MM.1S (cell line): Measurements from ENCODE around the gene EBF4.

Experiments used
- EZH2 ChIP-seq: fragments of 300-600 bp; sonication (generic); optimal IDR thresholded peaks from 2 replicates; pipeline ENCODE3; 2017; ENCODE audit warnings: low read depth, mild to moderate bottlenecking, antibody characterized with exemption, low read length, mixed read lengths
- EZH2phosphoT487 ChIP-seq: fragments of 300-600 bp; sonication (generic); IDR thresholded peaks from 2 replicates; pipeline ENCODE4 v1.6.1; 2018; ENCODE audit warnings: antibody characterized with exemption, low read length
- TF ChIP-seq, protein P1 (sequence below): fragments of 300-600 bp; sonication (generic); IDR thresholded peaks from 2 replicates; pipeline ENCODE4 v1.5.1; 2016; ENCODE audit warnings: antibody characterized with exemption, low read length, mixed read lengths

DNA sequence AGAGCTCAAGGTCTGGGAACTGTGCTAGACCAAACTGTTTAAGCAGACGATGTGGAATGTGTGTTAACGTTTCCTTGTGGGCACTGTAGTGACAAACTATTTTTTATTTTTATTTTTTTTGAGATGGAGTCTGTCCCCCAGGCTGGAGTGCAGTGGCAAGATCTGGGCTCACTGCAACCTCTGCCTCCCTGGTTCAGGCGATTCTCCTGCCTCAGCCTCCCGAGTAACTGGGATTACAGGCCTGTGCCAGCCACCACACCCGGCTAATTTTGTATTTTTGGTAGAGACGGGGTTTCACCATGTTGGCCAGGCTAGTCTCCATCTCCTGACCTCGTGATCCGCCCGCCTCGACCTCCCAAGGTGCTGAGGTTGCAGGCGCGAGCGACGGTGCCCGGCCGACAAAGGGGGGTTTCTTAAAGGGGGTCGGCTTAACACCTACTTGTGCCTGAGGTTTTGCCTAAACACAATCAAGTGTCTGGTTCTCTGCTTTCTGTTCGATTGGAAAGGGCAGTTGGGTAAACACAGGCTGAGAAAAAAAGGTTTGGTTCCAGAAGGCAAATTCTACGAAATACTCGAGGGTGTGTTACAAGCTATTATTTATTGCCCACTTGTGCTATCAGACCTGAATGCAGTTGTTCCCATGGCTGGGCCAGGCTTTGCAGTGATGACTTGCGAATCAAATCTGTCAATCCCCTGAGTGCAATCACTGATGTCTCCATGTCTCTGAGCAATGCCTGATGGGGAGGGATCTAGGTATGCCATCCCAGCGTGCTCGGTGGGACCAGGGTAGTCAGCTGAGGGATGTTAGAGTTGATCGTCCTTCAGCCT lies 38.8 kb upstream of the EBF4 start:
- TF ChIP-seq, protein P1, sequence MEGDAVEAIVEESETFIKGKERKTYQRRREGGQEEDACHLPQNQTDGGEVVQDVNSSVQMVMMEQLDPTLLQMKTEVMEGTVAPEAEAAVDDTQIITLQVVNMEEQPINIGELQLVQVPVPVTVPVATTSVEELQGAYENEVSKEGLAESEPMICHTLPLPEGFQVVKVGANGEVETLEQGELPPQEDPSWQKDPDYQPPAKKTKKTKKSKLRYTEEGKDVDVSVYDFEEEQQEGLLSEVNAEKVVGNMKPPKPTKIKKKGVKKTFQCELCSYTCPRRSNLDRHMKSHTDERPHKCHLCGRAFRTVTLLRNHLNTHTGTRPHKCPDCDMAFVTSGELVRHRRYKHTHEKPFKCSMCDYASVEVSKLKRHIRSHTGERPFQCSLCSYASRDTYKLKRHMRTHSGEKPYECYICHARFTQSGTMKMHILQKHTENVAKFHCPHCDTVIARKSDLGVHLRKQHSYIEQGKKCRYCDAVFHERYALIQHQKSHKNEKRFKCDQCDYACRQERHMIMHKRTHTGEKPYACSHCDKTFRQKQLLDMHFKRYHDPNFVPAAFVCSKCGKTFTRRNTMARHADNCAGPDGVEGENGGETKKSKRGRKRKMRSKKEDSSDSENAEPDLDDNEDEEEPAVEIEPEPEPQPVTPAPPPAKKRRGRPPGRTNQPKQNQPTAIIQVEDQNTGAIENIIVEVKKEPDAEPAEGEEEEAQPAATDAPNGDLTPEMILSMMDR: no peak
- TF ChIP-seq EZH2 (no peak), EZH2phosphoT487 (no peak)
